Measurements from ENCODE around the gene DENND4A. TPM values are rescaled to one million over a fixed set of nuclear protein-coding genes. Genes with fewer than 3 reads are reported as not detected.

The DENND4A gene
- total RNA-seq, 3 donors from 2014 or later, result 25.3 to 59.0 (median 48.2) TPM

GRCh38 chr15:65804252-65804931, 12.3 kb upstream of the DENND4A start:
- no peak for TF ChIP-seq POLR2AphosphoS5 (IDR thresholded peaks at IDR 0.05)
- Histone ChIP-seq H3K27ac (no peak overlapping the region), H3K9me3 (no peaks in the 10 kb centered on the region), H3K36me3 (no peaks in the 10 kb centered on the region), H3K4me1 (no peaks in the 10 kb centered on the region), H3K4me3 (no peak overlapping the region), H3K27me3 (no peaks in the 10 kb centered on the region)
- intact Hi-C loops (cut with DNase I; ENCODE audit: low total_unique reads), result no loop called here
- DNase-seq (ENCODE audit: low spot score in 2 of 2), result no peak

GRCh38 chr15:65801229-65801805, 9.2 kb upstream of the DENND4A start:
- Histone ChIP-seq H3K4me1 (no peaks in the 10 kb centered on the region), H3K9me3 (no peaks in the 10 kb centered on the region), H3K36me3 (no peaks in the 10 kb centered on the region), H3K4me3 (no peak overlapping the region), H3K27me3 (no peaks in the 10 kb centered on the region), H3K27ac (no peak overlapping the region)
- no peak for DNase-seq (ENCODE audit: low spot score in 2 of 2)
- intact Hi-C loops (cut with DNase I; ENCODE audit: low total_unique reads), result no loop called here
- TF ChIP-seq POLR2AphosphoS5 (IDR thresholded peaks at IDR 0.05) (no peak), CTCF (IDR thresholded peaks at IDR 0.05) (no peak), POLR2A (IDR thresholded peaks at IDR 0.05) (no peak)

GRCh38 chr15:65796610-65797078, 4.6 kb upstream of the DENND4A start:
- no peaks in the 10 kb centered on the region for H3K27me3 ChIP-seq
- no peak overlapping the region for H3K4me3 ChIP-seq
- intact Hi-C loops (cut with DNase I; ENCODE audit: low total_unique reads), result no loop called here
- no peaks in the 10 kb centered on the region for H3K9me3 ChIP-seq
- no peak for DNase-seq (ENCODE audit: low spot score in 2 of 2)
- H3K27ac ChIP-seq, result no peak overlapping the region
- H3K4me1 ChIP-seq, result no peaks in the 10 kb centered on the region
- TF ChIP-seq POLR2AphosphoS5 (IDR thresholded peaks at IDR 0.05) (no peak), CTCF (IDR thresholded peaks at IDR 0.05) (no peak), POLR2A (IDR thresholded peaks at IDR 0.05) (no peak)
- H3K36me3 ChIP-seq, result no peaks in the 10 kb centered on the region

GRCh38 chr15:65795663-65796216, 3.6 kb upstream of the DENND4A start:
- TF ChIP-seq CTCF (IDR thresholded peaks at IDR 0.05) (no peak), POLR2A (IDR thresholded peaks at IDR 0.05) (no peak), POLR2AphosphoS5 (IDR thresholded peaks at IDR 0.05) (no peak)
- H3K9me3 ChIP-seq, result no peaks in the 10 kb centered on the region
- intact Hi-C loops (cut with DNase I; ENCODE audit: low total_unique reads), result no loop called here
- DNase-seq (ENCODE audit: low spot score in 2 of 2), result no peak
- H3K27ac ChIP-seq, result no peak overlapping the region
- H3K4me1 ChIP-seq, result no peaks in the 10 kb centered on the region
- no peak overlapping the region for H3K4me3 ChIP-seq
- no peaks in the 10 kb centered on the region for H3K27me3 ChIP-seq
- H3K36me3 ChIP-seq, result no peaks in the 10 kb centered on the region

- TF ChIP-seq POLR2A (IDR thresholded peaks at IDR 0.05) (no peak), POLR2AphosphoS5 (IDR thresholded peaks at IDR 0.05) (no peak), CTCF (IDR thresholded peaks at IDR 0.05) (no peak)
- intact Hi-C loops (cut with DNase I; ENCODE audit: low total_unique reads), result no loop called here
- no peaks in the 10 kb centered on the region for H3K9me3 ChIP-seq
These were observed 1.7 kb upstream of the DENND4A start for GRCh38 chr15:65793818-65794104.

More at GRCh38 chr15:65793818-65794104, 1.7 kb upstream of the DENND4A start:
- no peaks in the 10 kb centered on the region for H3K27me3 ChIP-seq
- no peaks in the 10 kb centered on the region for H3K36me3 ChIP-seq
- no peak for DNase-seq (ENCODE audit: low spot score in 2 of 2)
- no peak overlapping the region for H3K27ac ChIP-seq
- no peaks in the 10 kb centered on the region for H3K4me1 ChIP-seq
- no peak overlapping the region for H3K4me3 ChIP-seq
